Central memory CD4-positive, alpha-beta T cell (primary cell): ENCODE results near the gene PVALEF.

ENCODE experiments used
- DNase-seq: peaks from one replicate; pipeline ENCODE4 v3.0.0; 2022

PVALEF gene

GRCh38 chr17:81129289-81129688 is 36.0 kb upstream of the PVALEF start:
- no peak for DNase-seq

GRCh38 chr17:81129711-81130367 is 35.5 kb upstream of the PVALEF start:
- no peak for DNase-seq

GRCh38 chr17:81130385-81131361 is 34.6 kb upstream of the PVALEF start:
- no peak for DNase-seq

- no peak for DNase-seq
Observed at GRCh38 chr17:81131486-81132196, 33.7 kb upstream of the PVALEF start.

GRCh38 chr17:81132197-81132540 is 33.1 kb upstream of the PVALEF start:
- no peak for DNase-seq

- no peak for DNase-seq
Observed at GRCh38 chr17:81132770-81133723, 32.3 kb upstream of the PVALEF start.

GRCh38 chr17:81134064-81134781 is 31.1 kb upstream of the PVALEF start:
- no peak for DNase-seq

GRCh38 chr17:81135505-81136278 is 29.6 kb upstream of the PVALEF start:
- DNase-seq = no peak

GRCh38 chr17:81136366-81136765 is 28.9 kb upstream of the PVALEF start:
- DNase-seq = no peak

GRCh38 chr17:81137248-81137647 is 28.1 kb upstream of the PVALEF start:
- DNase-seq = no peak

- no peak for DNase-seq
Observed at GRCh38 chr17:81138083-81138482, 27.2 kb upstream of the PVALEF start.

GRCh38 chr17:81138500-81138899 is 26.8 kb upstream of the PVALEF start:
- no peak for DNase-seq

GRCh38 chr17:81139428-81139827 is 25.9 kb upstream of the PVALEF start:
- no peak for DNase-seq

- no peak for DNase-seq
Observed at GRCh38 chr17:81140018-81140417, 25.3 kb upstream of the PVALEF start.

GRCh38 chr17:81140695-81141094 is 24.6 kb upstream of the PVALEF start:
- no peak for DNase-seq

- DNase-seq = peak; percentile 40
Observed at GRCh38 chr17:81142301-81143199, 22.8 kb upstream of the PVALEF start.

GRCh38 chr17:81143200-81143527 is 22.1 kb upstream of the PVALEF start:
- no peak for DNase-seq

GRCh38 chr17:81143717-81144422 is 21.4 kb upstream of the PVALEF start:
- no peak for DNase-seq

GRCh38 chr17:81144423-81144781 is 20.9 kb upstream of the PVALEF start:
- no peak for DNase-seq
